Smooth muscle cell (in vitro differentiated cells): ENCODE results near the gene VENTX. TPM values are rescaled to one million over a fixed set of nuclear protein-coding genes. Genes with fewer than 3 reads are reported as not detected.

Source experiments
- DNase-seq: peaks from one replicate; lab custom pipeline; 2025; ENCODE audit not compliant: unreplicated experiment; lab: John Stamatoyannopoulos, UW
- H2AFZ ChIP-seq: fragments of 200-600 bp; sonication (generic); 2 replicates; pipeline ENCODE4 v1.6.0; 2016; ENCODE audit warnings: antibody characterized with exemption, low read depth, mild to moderate bottlenecking
- H3F3A ChIP-seq: fragments of 200-600 bp; sonication (generic); 2 replicates; pipeline ENCODE4 v1.6.0; 2017; ENCODE audit warnings: antibody characterized with exemption, low read depth
- H3K27ac ChIP-seq: fragments of 200-600 bp; sonication (generic); 2 replicates; pipeline ENCODE4 v1.5.1; 2016; ENCODE audit warnings: low read depth, mild to moderate bottlenecking
- H3K27me3 ChIP-seq: fragments of 200-600 bp; sonication (generic); 2 replicates; pipeline ENCODE4 v1.6.1; 2016; ENCODE audit warnings: low read depth, mild to moderate bottlenecking
- H3K36me3 ChIP-seq: fragments of 200-600 bp; sonication (generic); 2 replicates; pipeline ENCODE4 v1.5.1; 2016; ENCODE audit warnings: low read depth
- H3K4me1 ChIP-seq: fragments of 200-600 bp; sonication (generic); 2 replicates; pipeline ENCODE4 v1.5.1; 2016; ENCODE audit warnings: low read depth
- H3K4me2 ChIP-seq: fragments of 200-600 bp; sonication (generic); 2 replicates; pipeline ENCODE4 v1.6.0; 2016; ENCODE audit warnings: mild to moderate bottlenecking
- H3K4me3 ChIP-seq: fragments of 200-600 bp; sonication (generic); 2 replicates; pipeline ENCODE4 v1.5.1; 2016; ENCODE audit warnings: mild to moderate bottlenecking
- H3K79me2 ChIP-seq: fragments of 200-600 bp; sonication (generic); 2 replicates; pipeline ENCODE4 v1.6.0; 2016; ENCODE audit warnings: low read depth, mild to moderate bottlenecking
- H3K9ac ChIP-seq: fragments of 200-600 bp; sonication (generic); 2 replicates; pipeline ENCODE4 v1.6.0; 2016; ENCODE audit warnings: low read depth
- H3K9me3 ChIP-seq: fragments of 200-600 bp; sonication (generic); replicated peaks from 2 replicates; pipeline ENCODE4 v1.5.1; 2016; ENCODE audit warnings: low read depth
- H4K20me1 ChIP-seq: fragments of 200-600 bp; sonication (generic); 2 replicates; pipeline ENCODE4 v1.6.0; 2016; ENCODE audit warnings: low read depth
- WGBS: methylation state at CpG from one replicate; pipeline ENCODE4 v1.1.7; 2016; ENCODE audit warnings: low lambda C conversion rate; 5-methylcytosine and 5-hydroxymethylcytosine counted together
- polyA plus RNA-seq: library from polyadenylated mRNA; unstranded; fragments of >200 nt; fragmentation: Nextera tagmentation; extraction: Ambion mirVana; gene quantifications from 2 replicates; pipeline ENCODE4 v1.2.1, GENCODE V29; 2016
- total RNA-seq: library from RNA; depleted of rRNA; stranded (reverse); fragments of >200 nt; gene quantifications from 2 replicates; pipeline ENCODE4 v1.2.3, GENCODE V29; 2014
- TF ChIP-seq, protein P1 (sequence below): fragments of 200-600 bp; sonication (generic); IDR thresholded peaks from 2 replicates; pipeline ENCODE4 v1.5.1; 2017; ENCODE audit warnings: borderline replicate concordance, mild to moderate bottlenecking, antibody characterized with exemption; ENCODE audit not compliant: insufficient read depth, poor library complexity, severe bottlenecking

Gene VENTX
- total and polyA plus RNA-seq, 2 experiments from 2014 or later, result not detected

GRCh38 chr10:133189726-133190125 is 47.9 kb upstream of the VENTX start:
- H3K4me3 ChIP-seq, result no peak overlapping the region
- TF ChIP-seq, protein P1, sequence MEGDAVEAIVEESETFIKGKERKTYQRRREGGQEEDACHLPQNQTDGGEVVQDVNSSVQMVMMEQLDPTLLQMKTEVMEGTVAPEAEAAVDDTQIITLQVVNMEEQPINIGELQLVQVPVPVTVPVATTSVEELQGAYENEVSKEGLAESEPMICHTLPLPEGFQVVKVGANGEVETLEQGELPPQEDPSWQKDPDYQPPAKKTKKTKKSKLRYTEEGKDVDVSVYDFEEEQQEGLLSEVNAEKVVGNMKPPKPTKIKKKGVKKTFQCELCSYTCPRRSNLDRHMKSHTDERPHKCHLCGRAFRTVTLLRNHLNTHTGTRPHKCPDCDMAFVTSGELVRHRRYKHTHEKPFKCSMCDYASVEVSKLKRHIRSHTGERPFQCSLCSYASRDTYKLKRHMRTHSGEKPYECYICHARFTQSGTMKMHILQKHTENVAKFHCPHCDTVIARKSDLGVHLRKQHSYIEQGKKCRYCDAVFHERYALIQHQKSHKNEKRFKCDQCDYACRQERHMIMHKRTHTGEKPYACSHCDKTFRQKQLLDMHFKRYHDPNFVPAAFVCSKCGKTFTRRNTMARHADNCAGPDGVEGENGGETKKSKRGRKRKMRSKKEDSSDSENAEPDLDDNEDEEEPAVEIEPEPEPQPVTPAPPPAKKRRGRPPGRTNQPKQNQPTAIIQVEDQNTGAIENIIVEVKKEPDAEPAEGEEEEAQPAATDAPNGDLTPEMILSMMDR, result no peak
- H3K79me2 ChIP-seq, result no peaks in the 10 kb centered on the region
- no peak overlapping the region for H3K9ac ChIP-seq
- H4K20me1 ChIP-seq, result no peaks in the 10 kb centered on the region
- H3K27ac ChIP-seq, result no peak overlapping the region
- H3K4me1 ChIP-seq, result no peaks in the 10 kb centered on the region
- no peaks in the 10 kb centered on the region for H3K36me3 ChIP-seq
- no peak overlapping the region for H3K4me2 ChIP-seq
- no peak overlapping the region for H2AFZ ChIP-seq
- 99% methylated on average over 11 of the region's 14 CpGs for WGBS
- DNase-seq, result no peak
- H3K27me3 ChIP-seq, result no peaks in the 10 kb centered on the region
- H3K9me3 ChIP-seq, result no peaks in the 10 kb centered on the region
- H3F3A ChIP-seq, result no peaks in the 10 kb centered on the region

DNA sequence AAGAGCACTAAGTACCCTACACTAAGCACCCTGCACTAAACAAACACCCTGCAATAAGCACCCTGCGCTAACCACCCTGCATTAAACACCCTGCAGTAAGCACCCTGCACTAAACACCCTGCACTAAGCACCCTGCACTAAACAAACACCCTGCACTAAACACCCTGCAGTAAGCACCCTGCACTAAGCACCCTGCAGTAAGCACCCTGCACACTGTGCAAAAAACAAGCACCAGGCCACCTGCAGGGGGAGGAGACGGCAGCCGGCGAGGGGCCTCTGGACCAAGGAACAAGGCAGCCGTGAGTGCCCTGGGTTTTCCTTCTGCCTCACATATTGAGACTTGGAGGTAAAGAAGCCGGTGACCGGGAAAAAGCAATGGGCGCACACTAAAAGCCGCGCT is 47.4 kb upstream of the VENTX start:
- no peak overlapping the region for H3K27ac ChIP-seq
- TF ChIP-seq, protein P1, result no peak
- 98% methylated on average over 10 of the region's 10 CpGs for WGBS
- no peak overlapping the region for H3K4me3 ChIP-seq
- no peak for DNase-seq
- H4K20me1 ChIP-seq, result no peaks in the 10 kb centered on the region
- no peaks in the 10 kb centered on the region for H3F3A ChIP-seq
- H3K36me3 ChIP-seq, result no peaks in the 10 kb centered on the region
- H3K4me2 ChIP-seq, result no peak overlapping the region
- no peaks in the 10 kb centered on the region for H3K27me3 ChIP-seq
- no peaks in the 10 kb centered on the region for H3K9me3 ChIP-seq
- no peaks in the 10 kb centered on the region for H3K79me2 ChIP-seq
- no peak overlapping the region for H3K9ac ChIP-seq
- H2AFZ ChIP-seq, result no peak overlapping the region
- H3K4me1 ChIP-seq, result no peaks in the 10 kb centered on the region

DNA sequence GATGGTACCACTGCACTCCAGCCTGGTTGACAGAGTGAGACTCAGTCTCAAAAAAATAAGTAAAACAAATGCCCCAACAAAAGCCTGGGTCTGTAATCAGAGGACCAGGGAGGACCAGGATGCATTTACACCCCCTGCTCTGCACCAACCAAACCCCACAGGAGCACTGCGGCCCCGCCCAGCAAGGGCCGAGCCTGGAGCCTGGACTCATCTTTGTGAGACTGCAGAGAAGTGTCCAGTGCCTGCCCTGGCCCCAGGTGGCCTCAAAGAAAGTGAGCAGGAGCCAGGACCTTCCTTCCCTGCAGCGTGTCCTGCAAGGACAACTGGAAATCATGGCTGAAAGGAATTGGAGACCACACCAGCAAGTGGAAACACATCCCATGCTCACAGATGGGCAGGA is 46.0 kb upstream of the VENTX start:
- TF ChIP-seq, protein P1, result no peak
- DNase-seq, result no peak
- no peaks in the 10 kb centered on the region for H3K79me2 ChIP-seq
- no peaks in the 10 kb centered on the region for H3K4me1 ChIP-seq
- no peaks in the 10 kb centered on the region for H3K27me3 ChIP-seq
- H3K4me2 ChIP-seq, result no peak overlapping the region
- H3K9ac ChIP-seq, result no peak overlapping the region
- H3K9me3 ChIP-seq, result no peaks in the 10 kb centered on the region
- 96% methylated on average over 4 of the region's 4 CpGs for WGBS
- H3K27ac ChIP-seq, result no peak overlapping the region
- H4K20me1 ChIP-seq, result no peaks in the 10 kb centered on the region
- no peaks in the 10 kb centered on the region for H3F3A ChIP-seq
- no peak overlapping the region for H3K4me3 ChIP-seq
- H3K36me3 ChIP-seq, result no peaks in the 10 kb centered on the region
- no peak overlapping the region for H2AFZ ChIP-seq

DNA sequence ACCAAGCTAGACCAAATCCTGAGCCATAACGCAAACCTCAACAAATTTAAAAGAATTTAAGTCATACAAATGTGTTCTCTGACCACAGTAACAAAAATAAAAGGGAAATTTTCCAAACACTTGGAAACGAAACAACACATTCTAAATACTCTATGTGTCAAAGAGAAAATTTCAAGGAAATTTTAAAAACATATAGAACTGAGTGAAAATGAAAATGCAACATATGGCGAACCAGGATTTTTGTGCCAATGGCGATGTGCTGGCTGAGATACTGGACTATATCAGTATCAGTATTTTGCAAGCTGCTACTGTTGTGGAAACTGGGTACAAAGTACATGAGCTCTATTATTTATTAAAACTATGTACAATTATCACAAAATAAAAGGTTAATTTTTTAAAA is 43.5 kb upstream of the VENTX start:
- Histone ChIP-seq H3K27ac (no peak overlapping the region), H3K9ac (no peak overlapping the region), H3K79me2 (no peaks in the 10 kb centered on the region), H3K4me2 (no peak overlapping the region), H3F3A (no peaks in the 10 kb centered on the region), H3K4me1 (no peaks in the 10 kb centered on the region), H3K9me3 (no peaks in the 10 kb centered on the region), H2AFZ (no peak overlapping the region), H3K4me3 (no peak overlapping the region), H3K27me3 (no peaks in the 10 kb centered on the region), H3K36me3 (no peaks in the 10 kb centered on the region), H4K20me1 (no peaks in the 10 kb centered on the region)
- 90% methylated on average over 4 of the region's 4 CpGs for WGBS
- no peak for DNase-seq
- TF ChIP-seq, protein P1, result no peak
